ENCODE data around the gene ZBTB46.

DNA sequence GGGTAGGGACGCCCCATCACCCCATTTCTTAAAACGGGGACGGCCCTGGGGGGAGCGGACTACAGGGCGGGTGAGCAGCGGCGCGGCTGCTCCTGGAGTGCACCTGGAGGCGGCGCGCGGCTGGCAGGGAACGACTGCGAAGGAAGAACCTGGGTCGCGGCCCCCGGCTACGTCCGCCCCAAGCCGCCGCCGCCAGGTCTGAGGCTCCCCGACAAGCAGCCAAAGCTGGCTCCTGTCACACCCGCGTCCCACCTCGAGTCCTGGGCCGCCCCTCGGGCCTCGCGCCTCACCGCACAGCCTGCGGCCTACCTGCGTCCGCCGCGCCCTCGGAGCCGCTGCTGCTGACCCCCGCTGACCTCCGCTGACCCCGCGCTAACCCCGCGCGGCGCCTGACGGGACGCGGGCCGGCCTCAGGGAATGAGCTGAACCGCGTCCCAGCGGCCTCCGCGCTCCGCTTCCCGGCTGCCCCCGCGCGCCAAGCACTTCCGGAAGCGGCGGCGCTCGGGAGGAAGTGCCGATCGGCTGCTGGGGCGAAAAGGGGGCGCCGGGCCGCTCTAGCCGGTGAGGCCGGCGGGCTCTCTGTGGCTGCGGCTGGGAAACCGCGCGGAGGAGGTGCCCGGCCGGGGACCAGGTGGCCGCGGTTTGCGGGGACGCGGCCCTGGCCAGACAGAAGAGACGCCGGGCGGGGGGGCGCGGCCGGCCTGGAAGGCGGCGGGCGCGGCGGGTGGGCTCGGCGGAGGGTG lies 123.3 kb downstream of the ZBTB46 start, which contains the start of the genes ARFRP1 and ZGPAT:
- TF ChIP-seq EZH2 (IDR thresholded peaks at IDR 0.05; ENCODE audit: low read length, missing control alignments) (no peak), CTCF (conservative IDR thresholded peaks at IDR 0.05 in 1 of 2, IDR thresholded peaks at IDR 0.05 in 1 of 2; ENCODE audit: low read depth in 1 of 2, low read length in 2 of 2) (no peak)
